Skin of body (tissue), 2 donors: ENCODE measurements around the gene OR13J1. TPM values are rescaled to one million over a fixed set of nuclear protein-coding genes. Genes with fewer than 3 reads are reported as not detected.

Source experiments
- DNase-seq: peaks from one replicate; lab custom pipeline; 2025; lab: John Stamatoyannopoulos, UW
- total RNA-seq: library from RNA; depleted of rRNA; stranded (reverse); fragments of >200 nt; gene quantifications from one replicate; pipeline ENCODE4 v1.2.3, GENCODE V29; 2014

OR13J1 gene
- total RNA-seq, 1 donor from 2014 or later: not detected

- no peak for DNase-seq
Observed at GRCh38 chr9:35834260-35835215, 35.7 kb downstream of the OR13J1 start.

- no peak for DNase-seq
Observed at GRCh38 chr9:35832814-35833213, 37.4 kb downstream of the OR13J1 start.

- DNase-seq: no peak
Observed at GRCh38 chr9:35831040-35831439, 39.2 kb downstream of the OR13J1 start.

GRCh38 chr9:35829764-35830096 lies 40.5 kb downstream of the OR13J1 start:
- DNase-seq: peak; percentile 42

- peak; percentile 92 for DNase-seq
Observed at GRCh38 chr9:35829084-35829763, 41.0 kb downstream of the OR13J1 start, which contains the start of gene TMEM8B. Gene TMEM8B, plus strand, starts transcription at chr9:35829228. Its CDS starts 220 bp downstream, at chr9:35829448.

- DNase-seq: no peak
Observed at GRCh38 chr9:35828716-35829083, 41.5 kb downstream of the OR13J1 start, which contains the start of gene FAM221B. Gene FAM221B, minus strand, starts transcription at chr9:35828732. Its CDS starts 2,571 bp downstream, at chr9:35826161.

- DNase-seq: no peak
Observed at GRCh38 chr9:35827486-35827885, 42.7 kb downstream of the OR13J1 start.

GRCh38 chr9:35826071-35826701 lies 44.0 kb downstream of the OR13J1 start:
- DNase-seq: peak; percentile 26

GRCh38 chr9:35822926-35823325 lies 47.3 kb downstream of the OR13J1 start:
- DNase-seq: no peak

GRCh38 chr9:35820076-35820475 lies 50.1 kb downstream of the OR13J1 start:
- no peak for DNase-seq

Other genes starting within 250 kb of the OR13J1 start
- 0.30 TPM for gene SIT1, start 219.5 kb downstream of the OR13J1 start, total RNA-seq
- 94,985 TPM for gene RMRP, start 212.4 kb downstream of the OR13J1 start, total RNA-seq
- gene CCDC107, start 212.1 kb downstream of the OR13J1 start, total RNA-seq: 9.8 TPM
- gene ARHGEF39, start 205.2 kb downstream of the OR13J1 start, total RNA-seq: 2.4 TPM
- 2.2 TPM for gene CA9, start 196.5 kb downstream of the OR13J1 start, total RNA-seq
- 517 TPM for gene TPM2, start 180.5 kb downstream of the OR13J1 start, total RNA-seq
- gene TLN1, start 138.2 kb downstream of the OR13J1 start, total RNA-seq: 93.7 TPM
- 19.0 TPM for gene CREB3, start 137.7 kb downstream of the OR13J1 start, total RNA-seq
- 32.1 TPM for gene GBA2, start 121.2 kb downstream of the OR13J1 start, total RNA-seq
- 8.8 TPM for gene RGP1, start 121.1 kb downstream of the OR13J1 start, total RNA-seq
- not detected for gene MSMP, start 116.1 kb downstream of the OR13J1 start, total RNA-seq
- gene NPR2, start 78.8 kb downstream of the OR13J1 start, total RNA-seq: 31.5 TPM
- gene SPAG8, start 58.1 kb downstream of the OR13J1 start, total RNA-seq: 1.2 TPM
- gene HINT2, start 55.4 kb downstream of the OR13J1 start, total RNA-seq: 12.3 TPM
- not detected for gene FAM221B, start 41.7 kb downstream of the OR13J1 start, total RNA-seq
- gene TMEM8B, start 41.2 kb downstream of the OR13J1 start, total RNA-seq: 3.6 TPM
- not detected for gene HRCT1, start 35.8 kb upstream of the OR13J1 start, total RNA-seq
- 0.79 TPM for gene SPAAR, start 39.1 kb upstream of the OR13J1 start, total RNA-seq
- not detected for gene OR2S2, start 87.8 kb upstream of the OR13J1 start, total RNA-seq
- 50.8 TPM for gene RECK, start 166.5 kb upstream of the OR13J1 start, total RNA-seq